DMS114 treated with DMSO at 0.1 percent for 48 hours (cell line): ENCODE data around the gene UBE2D3.
"Not testable (repeated sequence)": the region's sequence is repeated elsewhere in the genome, so short reads cannot be mapped to it uniquely, and the experiment has no call there.

Experiments used
- DNase-seq: peaks from one replicate; lab custom pipeline; 2025; ENCODE audit not compliant: unreplicated experiment; lab: John Stamatoyannopoulos, UW

Gene UBE2D3

GRCh38 chr4:102832105-102832504, 4.8 kb upstream of the UBE2D3 start:
- no peak for DNase-seq

GRCh38 chr4:102829803-102830202, 2.5 kb upstream of the UBE2D3 start:
- DNase-seq = no peak

GRCh38 chr4:102828497-102828808, 1.1 kb upstream of the UBE2D3 start:
- no peak for DNase-seq

DNA sequence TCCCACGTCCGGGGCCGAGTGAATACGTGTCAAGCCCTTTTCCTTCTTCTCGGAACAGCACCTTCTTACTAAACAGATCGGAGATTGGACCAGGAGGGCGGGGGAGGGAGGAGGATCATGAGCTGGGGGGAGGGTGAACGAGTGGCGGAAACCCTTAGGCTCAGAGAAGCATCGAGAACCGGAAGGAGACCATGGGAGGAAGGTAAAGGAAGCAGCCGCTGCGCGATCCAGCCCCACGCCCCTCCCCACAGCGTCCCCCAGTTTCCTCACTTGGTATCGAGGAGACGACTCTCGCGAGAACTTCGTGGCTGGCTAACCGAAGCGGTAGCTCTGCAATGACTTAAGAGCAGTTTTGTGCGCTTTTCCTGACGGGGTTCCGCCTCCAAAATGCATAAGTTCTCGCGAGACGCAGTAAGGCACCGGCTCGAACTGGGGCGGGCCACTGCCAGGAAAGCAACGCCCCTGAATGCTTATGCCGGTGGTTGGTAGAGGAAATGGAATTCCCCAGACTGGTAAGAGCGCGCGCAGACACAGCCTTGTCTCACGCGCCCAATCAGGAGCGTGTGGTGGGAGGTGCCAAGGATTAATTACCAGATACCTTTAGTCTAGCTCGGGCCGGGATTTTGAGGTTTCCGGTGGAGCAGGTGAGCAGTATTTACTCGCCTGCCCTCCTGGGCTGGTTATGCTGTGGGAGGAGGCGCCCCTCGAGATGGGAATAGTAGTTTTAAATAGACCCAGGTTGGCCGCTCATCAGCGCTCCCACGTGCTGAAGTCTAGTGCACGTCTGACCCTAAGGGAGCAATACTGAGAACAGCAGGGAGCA, 534 bp upstream of the UBE2D3 start:
- peak; percentile 95 for DNase-seq

DNA sequence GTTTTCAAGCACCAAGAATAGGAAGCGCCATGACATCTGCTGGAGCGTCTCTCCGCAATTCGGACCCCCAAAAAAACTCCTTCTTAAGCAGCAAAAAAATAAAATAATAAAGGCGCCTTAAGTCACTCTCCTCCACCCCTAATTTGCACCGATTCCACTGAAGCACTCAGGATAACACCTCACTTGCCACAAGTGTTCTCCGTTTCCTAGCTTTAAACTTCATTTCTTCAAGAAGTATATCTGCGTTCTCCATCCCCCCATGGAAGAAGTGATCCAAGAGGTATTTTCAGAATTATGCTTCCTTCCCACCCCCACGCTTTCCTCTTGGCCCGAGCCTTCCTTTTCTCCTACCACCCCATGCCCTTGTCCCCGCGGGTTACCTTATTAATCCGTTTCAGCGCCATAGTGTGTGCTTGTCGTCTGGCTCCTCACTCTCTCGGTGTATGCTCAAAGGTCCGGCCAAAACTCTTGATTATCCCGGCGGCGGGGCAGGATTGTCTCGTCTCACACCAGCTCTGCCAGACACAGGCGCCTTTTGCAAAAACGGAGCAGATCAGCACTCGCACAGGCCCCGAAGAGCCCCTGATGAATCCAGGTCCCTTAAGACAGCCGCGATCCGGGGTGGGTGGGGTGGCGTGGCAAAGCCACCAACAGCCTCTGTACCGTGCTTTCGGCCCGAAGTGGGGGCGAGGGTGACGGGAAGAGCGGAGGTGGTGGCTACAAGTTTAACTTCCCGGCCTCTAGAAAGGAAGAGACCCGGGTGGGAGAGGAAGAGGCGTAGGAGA, 1.1 kb downstream of the UBE2D3 start:
- DNase-seq = no peak

DNA sequence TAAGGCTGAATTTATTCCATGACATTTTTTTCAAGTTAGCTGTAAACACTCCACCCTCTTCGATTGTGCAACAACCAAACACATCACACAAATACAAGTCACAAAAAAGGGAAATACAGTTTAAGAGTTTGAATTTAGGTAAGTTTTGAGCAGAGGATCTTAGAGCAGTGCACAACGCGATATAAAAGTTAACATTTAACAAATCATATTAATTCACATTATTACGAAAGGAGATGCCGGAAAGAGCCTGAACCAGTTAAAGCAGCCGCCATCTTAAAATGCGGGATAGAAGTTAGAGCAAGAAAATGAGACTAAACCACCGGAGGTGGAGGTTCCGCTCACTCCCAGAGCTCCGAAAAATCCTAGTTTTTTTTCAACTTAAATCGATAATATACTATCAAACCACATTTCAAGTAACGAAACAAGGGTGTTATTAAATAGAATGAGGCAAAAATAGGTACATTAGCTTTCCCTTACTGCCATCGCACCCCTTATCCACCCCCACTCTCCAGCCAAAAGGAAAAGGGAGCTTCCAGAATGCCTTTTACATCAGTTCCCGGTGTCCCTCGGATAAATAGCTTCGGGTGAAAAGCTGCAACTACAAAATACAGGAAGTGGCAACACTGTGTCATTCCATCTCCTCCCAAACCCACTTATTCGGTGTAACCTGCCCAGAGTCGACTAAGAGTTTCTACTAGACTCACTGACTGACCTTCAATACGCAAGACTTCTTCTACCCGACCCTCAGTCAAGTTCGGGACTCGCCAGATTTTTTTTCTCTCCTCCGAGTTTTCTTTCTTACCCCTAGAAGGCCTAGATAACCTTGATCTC, 1.9 kb downstream of the UBE2D3 start:
- DNase-seq = peak; percentile 45

- no peak for DNase-seq
Measured at GRCh38 chr4:102824398-102824797, 3.0 kb downstream of the UBE2D3 start.

GRCh38 chr4:102823897-102824296, 3.5 kb downstream of the UBE2D3 start:
- no peak for DNase-seq

DNA sequence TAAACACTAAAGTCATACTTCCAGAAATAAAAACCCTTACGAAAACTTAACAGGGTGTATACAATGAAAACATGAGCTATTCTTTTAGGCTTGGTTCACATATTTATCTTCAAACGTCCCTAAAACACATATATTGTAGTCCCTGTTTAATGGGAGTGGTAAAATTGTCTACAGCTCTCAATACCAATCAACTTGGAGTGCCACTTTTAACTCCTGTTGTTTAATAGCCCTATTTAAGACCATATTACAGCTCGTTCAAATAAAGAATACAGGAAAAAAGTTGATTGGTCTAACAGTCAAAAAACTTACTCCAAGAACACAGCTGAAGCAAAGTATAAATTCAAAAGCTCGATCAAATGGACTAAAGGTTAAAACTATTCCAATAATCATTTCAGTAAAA, 3.9 kb downstream of the UBE2D3 start:
- no peak for DNase-seq

DNA sequence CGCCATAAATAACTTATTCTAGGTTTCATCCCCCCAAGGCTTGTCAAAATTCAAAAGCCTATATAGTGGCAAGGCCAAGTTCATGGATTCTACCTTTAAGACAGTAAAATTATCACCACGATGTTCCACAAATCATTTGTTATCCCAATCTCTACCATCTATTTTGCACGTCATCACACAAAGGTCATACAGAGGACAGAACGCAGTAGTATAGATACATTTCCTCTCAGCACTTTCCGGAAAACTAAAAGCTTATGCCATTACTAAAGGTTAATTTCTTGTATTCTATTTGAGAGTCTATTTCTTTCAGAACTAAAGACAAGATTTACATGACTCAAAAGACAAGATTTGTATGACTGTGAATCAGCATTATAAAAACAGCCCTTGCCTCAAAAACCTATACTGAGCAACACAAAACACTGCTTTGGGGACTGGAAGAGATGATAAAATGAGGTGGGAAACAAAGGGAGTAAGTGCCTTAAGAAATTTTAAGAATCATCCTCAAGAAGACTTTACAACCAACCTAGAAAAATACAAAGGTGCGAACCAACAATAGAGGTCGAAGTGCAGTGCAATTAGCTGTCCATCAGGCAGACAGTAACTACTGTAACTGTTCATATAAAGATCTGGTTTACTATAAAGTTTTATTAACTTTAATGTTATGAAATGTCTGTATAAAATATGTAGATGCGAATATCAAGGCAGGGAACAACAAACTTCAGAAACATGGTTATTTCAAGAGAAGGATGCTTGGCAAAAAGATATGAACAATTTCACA, 7.6 kb downstream of the UBE2D3 start:
- no peak for DNase-seq

DNA sequence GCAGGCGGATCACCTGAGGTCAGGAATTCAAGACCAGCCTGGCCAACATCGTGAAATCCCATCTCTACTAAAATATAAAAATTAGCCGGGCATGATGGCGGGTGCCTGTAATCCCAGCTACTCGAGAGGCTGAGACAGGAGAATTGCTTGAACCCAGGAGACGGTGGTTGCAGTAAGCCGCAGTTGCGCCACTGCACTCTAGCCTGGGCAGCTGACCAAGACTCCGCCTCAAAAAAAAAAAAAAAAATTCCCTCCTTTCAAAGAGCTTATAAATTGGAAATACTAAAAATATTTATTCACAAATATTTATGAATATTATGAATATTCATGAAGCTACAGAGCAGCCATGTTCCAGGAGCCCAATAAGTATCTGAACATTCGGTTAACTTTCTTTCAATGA, 8.3 kb downstream of the UBE2D3 start:
- not testable (repeated sequence) for DNase-seq

DNA sequence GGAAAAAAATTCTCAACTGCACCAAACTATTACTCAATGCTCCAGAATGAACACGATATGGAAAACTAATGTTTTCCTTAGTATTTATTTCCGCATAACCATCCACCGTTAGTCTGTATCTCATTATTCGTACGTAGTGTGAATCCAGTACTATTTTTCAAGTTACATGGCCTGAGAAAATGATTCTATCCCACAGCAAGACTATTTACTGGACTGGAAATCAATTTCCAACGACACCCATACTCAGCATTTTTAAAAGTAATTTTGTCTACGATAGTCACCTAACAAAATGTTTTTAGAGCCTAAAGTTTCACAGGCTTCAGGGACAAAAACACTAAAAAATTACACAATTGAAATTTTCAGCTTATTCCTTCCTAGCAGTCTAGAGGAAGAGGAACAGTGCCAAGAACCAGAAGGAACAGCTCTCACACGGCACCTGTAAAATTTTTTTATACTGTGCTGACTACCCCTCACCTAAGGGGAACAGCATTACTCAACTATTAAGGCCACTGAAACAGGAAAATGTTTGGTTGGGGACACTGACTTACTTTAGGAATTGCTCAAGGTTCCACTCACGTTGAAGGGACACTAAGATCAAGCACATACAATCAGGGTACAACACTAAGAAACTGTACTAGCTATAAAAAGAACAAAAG, 9.6 kb downstream of the UBE2D3 start:
- DNase-seq = no peak

DNA sequence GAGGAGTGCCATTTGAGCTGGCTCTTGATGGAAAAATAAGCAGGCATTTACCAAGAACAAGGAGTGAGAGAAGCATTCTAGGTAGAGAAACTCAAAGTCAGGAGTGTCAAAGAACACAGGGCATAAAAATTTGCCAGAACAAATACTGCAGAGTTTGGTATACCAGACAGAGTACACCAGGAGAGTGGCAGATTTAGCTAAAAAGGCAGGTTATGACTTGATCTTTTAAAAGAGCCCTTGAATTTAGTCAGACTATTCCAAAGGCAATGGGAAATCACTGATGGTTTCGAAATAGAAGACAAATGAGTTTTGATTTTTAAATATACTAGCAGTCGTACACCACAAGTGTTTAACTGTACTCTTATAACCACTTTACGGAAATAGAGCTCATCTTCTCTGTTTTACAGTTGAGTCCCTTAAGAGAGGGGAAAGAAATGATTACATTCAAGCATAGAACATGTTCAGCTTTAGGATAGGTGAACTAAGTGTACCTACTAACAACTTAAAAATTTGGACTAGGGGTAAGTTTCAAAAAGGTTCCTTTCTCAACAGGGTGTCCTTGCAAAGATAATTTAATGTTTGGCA, 10.2 kb downstream of the UBE2D3 start:
- DNase-seq = no peak

- DNase-seq = no peak
Measured at GRCh38 chr4:102815981-102816380, 11.4 kb downstream of the UBE2D3 start.

GRCh38 chr4:102809691-102810090, 17.7 kb downstream of the UBE2D3 start:
- no peak for DNase-seq

GRCh38 chr4:102809190-102809589, 18.2 kb downstream of the UBE2D3 start:
- DNase-seq = no peak

DNA sequence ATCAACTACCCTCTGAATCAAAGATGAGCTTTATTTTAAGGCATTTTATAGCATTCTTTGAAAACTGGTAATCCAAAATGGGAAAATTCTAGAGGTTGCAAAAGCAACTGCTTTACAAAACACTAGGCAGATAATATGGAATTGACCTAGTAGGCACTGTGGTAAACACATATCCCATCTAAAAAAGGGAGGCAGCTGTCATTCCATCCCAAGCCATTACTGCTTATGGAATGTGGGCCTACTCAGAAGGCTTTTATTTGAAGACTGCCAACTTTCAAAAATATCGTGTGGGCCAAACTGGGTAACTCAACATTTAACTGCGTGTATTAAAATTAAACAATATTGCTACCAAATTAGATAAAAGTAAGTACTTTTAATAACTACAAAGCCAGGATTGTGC, 19.3 kb downstream of the UBE2D3 start:
- no peak for DNase-seq

DNA sequence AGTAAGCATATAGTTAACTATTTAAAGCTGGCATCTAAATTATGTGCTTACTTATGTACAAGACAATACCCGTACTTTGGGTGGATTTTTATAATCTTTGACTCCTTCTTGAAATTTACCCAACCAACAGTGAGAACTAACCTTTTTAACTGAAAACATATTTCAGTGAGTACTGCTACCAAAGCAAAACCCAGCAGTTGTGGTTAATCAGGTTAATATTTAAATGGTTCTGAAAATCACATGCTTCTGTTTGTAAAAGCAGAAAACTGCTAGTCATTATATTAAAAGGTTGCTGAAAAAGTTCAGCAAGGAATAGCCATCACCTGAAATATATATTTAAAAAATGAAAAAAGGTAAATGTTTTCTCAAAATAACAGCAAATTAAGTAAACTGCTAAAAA, 20.0 kb downstream of the UBE2D3 start:
- DNase-seq = no peak

DNA sequence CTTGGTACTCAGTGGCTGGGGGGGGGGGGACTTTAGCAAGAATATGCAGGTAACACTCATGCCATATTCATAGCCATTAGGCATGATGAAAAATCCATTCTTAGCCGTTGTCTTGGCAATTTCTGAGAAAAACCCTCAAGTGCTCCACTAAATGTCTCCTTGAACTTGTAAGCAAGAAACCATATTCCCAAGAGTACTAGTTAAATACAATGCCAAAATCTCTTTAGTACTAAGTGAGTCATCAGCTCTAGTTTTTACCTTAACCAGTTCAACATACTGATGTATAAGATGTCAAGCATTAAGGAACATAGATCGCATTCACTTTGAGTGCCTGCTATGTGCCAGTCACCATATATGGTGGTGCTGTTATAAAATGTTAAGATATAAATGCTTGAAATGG, 27.5 kb downstream of the UBE2D3 start:
- no peak for DNase-seq

DNA sequence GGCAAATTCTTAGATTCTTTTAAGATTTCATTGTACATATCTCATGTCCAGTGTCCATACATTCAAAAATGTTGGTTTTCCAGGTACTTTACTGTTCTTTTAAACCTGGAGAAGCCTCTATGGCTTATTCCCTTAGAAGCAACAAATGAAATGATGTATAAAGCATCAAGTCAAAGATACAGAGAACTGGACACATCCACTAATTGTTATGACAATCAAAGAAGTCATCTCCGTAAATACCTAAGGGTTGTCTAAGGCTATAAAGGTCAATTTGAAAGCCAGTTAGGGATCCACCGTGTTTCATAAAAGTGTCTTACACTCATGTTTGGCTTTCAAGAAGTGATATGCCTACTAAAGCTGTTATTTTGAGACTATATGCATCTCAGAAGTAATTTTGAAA, 32.4 kb downstream of the UBE2D3 start:
- DNase-seq = no peak
